Aorta (tissue), 5 donors: ENCODE results near the gene ATP2A3. TPM values are rescaled to one million over a fixed set of nuclear protein-coding genes. Genes with fewer than 3 reads are reported as not detected.

ENCODE experiments used
- ATAC-seq: fragments of 200-7000 bp; cut with Tn5 transposase; one replicate; pipeline ENCODE4 v1.9.1; 2022; ENCODE audit warnings: moderate library complexity; ENCODE audit not compliant: low FRiP score
- DNase-seq, 2 donors: peaks; one replicate each; pipeline ENCODE4 v3.0.0-alpha.2; 2020
- H3K27ac ChIP-seq, 2 donors: one replicate each; pipeline ENCODE4 v1.5.1; 2013; ENCODE audit warnings: low read length in 2 of 2, mild to moderate bottlenecking in 2 of 2, moderate library complexity in 2 of 2, control low read depth in 1 of 2, inconsistent platforms in 1 of 2, low read depth in 1 of 2
- H3K27me3 ChIP-seq, 2 donors: one replicate each; pipeline ENCODE4 v1.6.1; 2013; ENCODE audit warnings: control low read depth in 1 of 2, low read length in 1 of 2, mild to moderate bottlenecking in 1 of 2, moderate library complexity in 1 of 2; ENCODE audit not compliant: insufficient read depth in 2 of 2, control insufficient read depth in 1 of 2
- H3K36me3 ChIP-seq, 2 donors: one replicate each; pipeline ENCODE4 v1.6.1; 2013; ENCODE audit warnings: control low read depth in 1 of 2, low read length in 1 of 2, mild to moderate bottlenecking in 1 of 2; ENCODE audit not compliant: insufficient read depth in 2 of 2, control insufficient read depth in 1 of 2
- H3K4me1 ChIP-seq, 2 donors: one replicate each; pipeline ENCODE4 v1.6.1; 2013; ENCODE audit warnings: low read length in 2 of 2, control low read depth in 1 of 2, mild to moderate bottlenecking in 1 of 2, moderate library complexity in 1 of 2; ENCODE audit not compliant: insufficient read depth in 2 of 2, control insufficient read depth in 1 of 2
- H3K4me3 ChIP-seq, 2 donors: one replicate each; pipeline ENCODE4 v1.5.1; 2013; ENCODE audit warnings: low read length in 2 of 2, control low read depth in 1 of 2, mild to moderate bottlenecking in 1 of 2
- H3K9me3 ChIP-seq: one replicate; pipeline ENCODE4 v1.6.1; 2013; ENCODE audit warnings: mild to moderate bottlenecking, low read length; ENCODE audit not compliant: control insufficient read depth
- WGBS, 2 donors: extraction: QIAGEN DNeasy Blood & Tissue Kit; methylation state at CpG; one replicate each; pipeline ENCODE4 v1.1.7; 2013; 5-methylcytosine and 5-hydroxymethylcytosine counted together
- intact Hi-C, 2 donors: fragments of 100-400 bp; cut with DNase I; formaldehyde crosslinking; loops; one replicate each; pipeline versions ENCODE4 v1.14.2 to v1.15.0; 2022
- polyA plus RNA-seq, 2 donors: library from polyadenylated mRNA; stranded (reverse); fragments of 200-250 nt; gene quantifications; one replicate each; pipeline ENCODE4 v1.2.3, GENCODE V29; 2013
- total RNA-seq, 2 donors: library from RNA; stranded (reverse); fragmentation: NEBNext Ultra II Directional; extraction: Animal tissue kit (Norgen Biotek cat#: 25700); gene quantifications; one replicate each; pipeline ENCODE4 v1.2.1, GENCODE V29; 2021
- donor health status: healthy with polysubstance abuse.
- donor health status: Bipolar disorder and iron deficiency.
- donor health status: DM: no; HTN: no; CAD: no.
- donor health status: DM: no; HTN: no; CAD: no.
- donor health status: DM: yes; HTN: yes; CAD: no.

Gene ATP2A3
- total and polyA plus RNA-seq, 4 donors = 7.5 to 88.7 (median 30.4) TPM

GRCh38 chr17:3900646-3901045, 63.6 kb downstream of the ATP2A3 start:
- Histone ChIP-seq H3K9me3 (no peaks in the 10 kb centered on the region), H3K27ac (no peak overlapping the region), H3K27me3 (no peaks in the 10 kb centered on the region), H3K36me3 (no peaks in the 10 kb centered on the region), H3K4me3 (no peak overlapping the region), H3K4me1 (no peaks in the 10 kb centered on the region)
- WGBS, 2 donors = 50 to 54% methylated on average over 6 of the region's 6 CpGs
- DNase-seq (no peak), ATAC-seq (no peak)
- intact Hi-C loops = no loop called here

- Histone ChIP-seq H3K4me1 (no peaks in the 10 kb centered on the region), H3K27ac (no peak overlapping the region), H3K27me3 (no peaks in the 10 kb centered on the region), H3K9me3 (no peaks in the 10 kb centered on the region), H3K36me3 (no peaks in the 10 kb centered on the region), H3K4me3 (no peak overlapping the region)
- 94 to 97% methylated on average over 12 of the region's 12 CpGs for WGBS, 2 donors
- no peak for DNase-seq
- intact Hi-C loops = no loop called here
- no peak for ATAC-seq
Observed at GRCh38 chr17:3897731-3898130, 66.5 kb downstream of the ATP2A3 start.

GRCh38 chr17:3896968-3897235, 67.3 kb downstream of the ATP2A3 start:
- WGBS, 2 donors = 85 to 86% methylated on average over 6 of the region's 6 CpGs
- Histone ChIP-seq H3K27ac (no peak overlapping the region), H3K27me3 (no peaks in the 10 kb centered on the region), H3K4me3 (no peak overlapping the region), H3K4me1 (no peaks in the 10 kb centered on the region), H3K36me3 (no peaks in the 10 kb centered on the region), H3K9me3 (no peaks in the 10 kb centered on the region)
- intact Hi-C loops = no loop called here
- DNase-seq = no peak
- ATAC-seq = no peak

- intact Hi-C loops = no loop called here
- ATAC-seq = no peak
- Histone ChIP-seq H3K27me3 (no peaks in the 10 kb centered on the region), H3K4me1 (no peaks in the 10 kb centered on the region), H3K36me3 (no peaks in the 10 kb centered on the region), H3K9me3 (no peaks in the 10 kb centered on the region), H3K27ac (no peak overlapping the region), H3K4me3 (no peak overlapping the region)
- 33 to 47% methylated on average over 15 of the region's 15 CpGs for WGBS, 2 donors
- DNase-seq = peak in 1 of 2 donors; percentile 61
Observed at GRCh38 chr17:3896108-3896967, 67.9 kb downstream of the ATP2A3 start.

- Histone ChIP-seq H3K4me1 (no peaks in the 10 kb centered on the region), H3K36me3 (no peaks in the 10 kb centered on the region), H3K27me3 (no peaks in the 10 kb centered on the region), H3K4me3 (no peak overlapping the region), H3K27ac (no peak overlapping the region), H3K9me3 (no peaks in the 10 kb centered on the region)
- DNase-seq = no peak
- 97 to 100% methylated on average over 3 of the region's 3 CpGs for WGBS, 2 donors
- ATAC-seq = no peak
- intact Hi-C loops = no loop called here
Observed at GRCh38 chr17:3895354-3895753, 68.9 kb downstream of the ATP2A3 start.

GRCh38 chr17:3894911-3895343, 69.3 kb downstream of the ATP2A3 start:
- no peaks in the 10 kb centered on the region for H3K4me1 ChIP-seq
- H3K9me3 ChIP-seq = no peaks in the 10 kb centered on the region
- 16 to 23% methylated on average over 2 of the region's 2 CpGs for WGBS, 2 donors
- intact Hi-C loops = no loop called here
- no peaks in the 10 kb centered on the region for H3K36me3 ChIP-seq
- DNase-seq (no peak), ATAC-seq (no peak)
- H3K4me3 ChIP-seq = no peak overlapping the region
- H3K27ac ChIP-seq = no peak overlapping the region
- no peaks in the 10 kb centered on the region for H3K27me3 ChIP-seq

GRCh38 chr17:3894188-3894587, 70.0 kb downstream of the ATP2A3 start:
- DNase-seq = no peak
- Histone ChIP-seq H3K27ac (no peak overlapping the region), H3K4me1 (no peaks in the 10 kb centered on the region), H3K36me3 (no peaks in the 10 kb centered on the region), H3K27me3 (no peaks in the 10 kb centered on the region), H3K4me3 (no peak overlapping the region), H3K9me3 (no peaks in the 10 kb centered on the region)
- WGBS, 2 donors = 77 to 88% methylated on average over 5 of the region's 5 CpGs
- ATAC-seq = no peak
- intact Hi-C loops = no loop called here

GRCh38 chr17:3893720-3894116, 70.5 kb downstream of the ATP2A3 start:
- intact Hi-C loops = no loop called here
- no peak overlapping the region for H3K4me3 ChIP-seq
- no peaks in the 10 kb centered on the region for H3K4me1 ChIP-seq
- ATAC-seq = no peak
- H3K36me3 ChIP-seq = no peaks in the 10 kb centered on the region
- 85 to 87% methylated on average over 7 of the region's 7 CpGs for WGBS, 2 donors
- H3K9me3 ChIP-seq = no peaks in the 10 kb centered on the region
- no peaks in the 10 kb centered on the region for H3K27me3 ChIP-seq
- DNase-seq = no peak
- no peak overlapping the region for H3K27ac ChIP-seq

GRCh38 chr17:3893003-3893719, 71.1 kb downstream of the ATP2A3 start, which contains the start of gene CAMKK1:
TSS of gene CAMKK1 (minus strand) at chr17:3893053. CDS start at chr17:3885687, 7,366 bp downstream.
- ATAC-seq = peak; percentile 87
- no peak within 1 kb of the TSS for H3K27ac ChIP-seq

More at GRCh38 chr17:3893003-3893719, 71.1 kb downstream of the ATP2A3 start, which contains the start of gene CAMKK1:
- peak within 1 kb of the TSS; percentile 19 to 32 for H3K4me3 ChIP-seq
- intact Hi-C loops = no loop called here
- H3K4me1 ChIP-seq = no peaks in the 10 kb centered on the region
- H3K27me3 ChIP-seq = no peaks in the 10 kb centered on the region
- H3K36me3 ChIP-seq = no peaks in the 10 kb centered on the region
- H3K9me3 ChIP-seq = no peaks in the 10 kb centered on the region
- DNase-seq = peak; percentile 94 to 96
- 6 to 8% methylated on average over 50 to 75 of the region's 75 CpGs for whole genome bisulfite sequencing, 2 donors
